Measurements from ENCODE around the gene JDP2. TPM values are rescaled to one million over a fixed set of nuclear protein-coding genes. Genes with fewer than 3 reads are reported as not detected.

JDP2 gene
- total and polyA plus RNA-seq, 9 donors = 45.0 to 63.2 (median 56.7) TPM

DNA sequence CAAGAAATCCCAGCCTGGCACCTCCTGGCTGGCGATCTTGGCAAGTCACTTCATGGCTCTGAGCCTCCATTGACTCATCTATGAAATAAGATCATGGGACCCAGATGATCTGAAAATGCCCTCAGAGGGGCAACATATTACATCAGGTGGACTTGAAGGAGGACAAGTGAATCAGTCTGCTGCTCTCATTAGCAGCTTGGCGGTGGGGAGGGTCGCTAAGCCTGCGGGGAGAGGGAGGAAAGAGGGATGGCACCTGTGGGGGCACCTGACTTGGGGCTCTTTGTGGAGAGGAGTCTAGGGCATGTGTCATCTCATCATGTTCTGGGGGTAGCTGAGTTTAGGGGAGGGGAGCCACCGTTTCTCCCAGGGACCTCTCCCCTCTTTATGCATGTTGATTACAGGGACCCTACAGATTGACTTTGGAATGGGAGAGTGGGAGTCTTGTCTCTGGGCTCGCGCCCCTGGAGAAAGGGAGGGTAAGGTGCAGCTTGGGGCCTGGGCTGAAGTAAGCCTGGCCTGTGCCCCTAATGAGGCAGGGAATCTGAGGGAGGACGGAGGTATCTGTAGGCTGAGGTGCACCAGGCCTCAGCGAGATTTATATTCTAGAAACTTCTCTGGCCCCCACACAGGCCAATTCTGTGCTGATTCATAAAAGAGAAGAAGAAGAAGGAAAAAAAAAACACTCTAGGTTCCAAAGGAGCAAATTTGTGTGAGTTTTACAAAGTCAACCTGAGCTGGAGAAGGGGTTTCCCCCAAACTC lies 65.2 kb downstream of the JDP2 start:
- no peak overlapping the region for H3K4me3 ChIP-seq (ENCODE audit: low read length)
- H3K4me1 ChIP-seq (ENCODE audit: control insufficient read depth, insufficient read depth, low read length) = no peaks in the 10 kb centered on the region
- no peak overlapping the region for H3K27ac ChIP-seq (ENCODE audit: low read length)
- WGBS (ENCODE audit: insufficient coverage) = 91% methylated on average over 6 of the region's 9 CpGs
- H3K36me3 ChIP-seq (ENCODE audit: control insufficient read depth, insufficient read depth, low read length) = no peaks in the 10 kb centered on the region
- no peak for DNase-seq
- H3K9me3 ChIP-seq (replicated peaks; ENCODE audit: control insufficient read depth, low read depth, low read length) = no peaks in the 10 kb centered on the region
- no peaks in the 10 kb centered on the region for H3K27me3 ChIP-seq (ENCODE audit: control insufficient read depth, insufficient read depth, low read length)

GRCh38 chr14:75493592-75494087 lies 65.8 kb downstream of the JDP2 start:
- Histone ChIP-seq H3K27ac (ENCODE audit: low read length) (no peak overlapping the region), H3K9me3 (replicated peaks; ENCODE audit: control insufficient read depth, low read depth, low read length) (no peaks in the 10 kb centered on the region), H3K4me3 (ENCODE audit: low read length) (no peak overlapping the region), H3K4me1 (ENCODE audit: control insufficient read depth, insufficient read depth, low read length) (no peaks in the 10 kb centered on the region), H3K36me3 (ENCODE audit: control insufficient read depth, insufficient read depth, low read length) (no peaks in the 10 kb centered on the region), H3K27me3 (ENCODE audit: control insufficient read depth, insufficient read depth, low read length) (no peaks in the 10 kb centered on the region)
- no CpG with 5 or more reads among the region's 8 CpGs for WGBS (ENCODE audit: insufficient coverage)
- no peak for DNase-seq

- Histone ChIP-seq H3K36me3 (ENCODE audit: control insufficient read depth, insufficient read depth, low read length) (no peaks in the 10 kb centered on the region), H3K4me1 (ENCODE audit: control insufficient read depth, insufficient read depth, low read length) (no peaks in the 10 kb centered on the region), H3K27ac (ENCODE audit: low read length) (no peak overlapping the region), H3K9me3 (replicated peaks; ENCODE audit: control insufficient read depth, low read depth, low read length) (no peaks in the 10 kb centered on the region), H3K4me3 (ENCODE audit: low read length) (no peak overlapping the region), H3K27me3 (ENCODE audit: control insufficient read depth, insufficient read depth, low read length) (no peaks in the 10 kb centered on the region)
- DNase-seq = no peak
- WGBS (ENCODE audit: insufficient coverage) = 93% methylated on average over 4 of the region's 5 CpGs
Observed at GRCh38 chr14:75494896-75495295, 67.1 kb downstream of the JDP2 start.

DNA sequence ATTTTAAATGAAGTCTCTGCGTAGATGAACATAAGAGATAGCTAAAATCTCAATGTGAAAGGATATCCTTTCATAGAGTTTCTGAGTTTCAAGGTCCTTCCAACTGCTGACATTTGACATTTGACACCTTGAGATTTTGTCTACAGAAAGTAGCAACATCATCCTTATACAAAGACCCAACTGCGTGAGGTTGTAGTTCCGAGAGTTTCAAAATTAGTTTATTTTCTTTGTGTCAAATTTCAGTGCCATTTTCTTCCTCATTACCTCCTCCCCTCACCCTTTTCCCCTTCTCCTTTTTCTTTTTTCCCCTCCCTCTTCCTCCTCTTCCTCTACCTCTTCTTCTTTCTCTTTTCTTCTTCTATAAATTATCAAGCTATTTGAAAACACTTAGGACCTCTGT lies 67.6 kb downstream of the JDP2 start:
- no peaks in the 10 kb centered on the region for H3K36me3 ChIP-seq (ENCODE audit: control insufficient read depth, insufficient read depth, low read length)
- WGBS (ENCODE audit: insufficient coverage) = no CpG with 5 or more reads among the region's 3 CpGs
- no peaks in the 10 kb centered on the region for H3K4me1 ChIP-seq (ENCODE audit: control insufficient read depth, insufficient read depth, low read length)
- no peak for DNase-seq
- no peak overlapping the region for H3K27ac ChIP-seq (ENCODE audit: low read length)
- no peak overlapping the region for H3K4me3 ChIP-seq (ENCODE audit: low read length)
- H3K27me3 ChIP-seq (ENCODE audit: control insufficient read depth, insufficient read depth, low read length) = no peaks in the 10 kb centered on the region
- no peaks in the 10 kb centered on the region for H3K9me3 ChIP-seq (replicated peaks; ENCODE audit: control insufficient read depth, low read depth, low read length)

GRCh38 chr14:75495882-75496281 lies 68.1 kb downstream of the JDP2 start:
- Histone ChIP-seq H3K27ac (ENCODE audit: low read length) (no peak overlapping the region), H3K4me3 (ENCODE audit: low read length) (no peak overlapping the region), H3K9me3 (replicated peaks; ENCODE audit: control insufficient read depth, low read depth, low read length) (no peaks in the 10 kb centered on the region), H3K4me1 (ENCODE audit: control insufficient read depth, insufficient read depth, low read length) (no peaks in the 10 kb centered on the region), H3K27me3 (ENCODE audit: control insufficient read depth, insufficient read depth, low read length) (no peaks in the 10 kb centered on the region), H3K36me3 (ENCODE audit: control insufficient read depth, insufficient read depth, low read length) (no peaks in the 10 kb centered on the region)
- DNase-seq = no peak
- WGBS (ENCODE audit: insufficient coverage) = 88% methylated on average over 2 of the region's 5 CpGs

DNA sequence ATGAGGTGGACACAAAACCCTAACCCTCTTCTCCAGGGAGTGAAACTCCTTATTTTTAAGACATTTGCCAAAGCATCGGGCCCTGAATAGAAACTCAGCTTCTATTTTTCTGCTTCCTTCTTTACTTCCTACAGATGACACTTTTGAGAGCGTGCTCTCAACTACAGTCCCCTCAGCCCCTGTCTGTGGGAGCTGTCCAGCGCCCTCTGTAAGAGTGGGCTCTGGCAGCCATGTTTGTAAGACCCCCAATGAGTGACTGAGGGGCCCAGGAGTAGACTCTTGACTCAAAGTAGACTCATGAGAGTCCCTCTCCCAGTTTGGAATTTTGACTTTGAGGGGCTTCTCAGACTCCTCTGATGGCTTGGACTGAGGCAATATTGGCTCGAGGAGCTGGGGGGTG lies 68.9 kb downstream of the JDP2 start:
- DNase-seq = no peak
- H3K27me3 ChIP-seq (ENCODE audit: control insufficient read depth, insufficient read depth, low read length) = no peaks in the 10 kb centered on the region
- H3K27ac ChIP-seq (ENCODE audit: low read length) = no peak overlapping the region
- no peak overlapping the region for H3K4me3 ChIP-seq (ENCODE audit: low read length)
- no peaks in the 10 kb centered on the region for H3K4me1 ChIP-seq (ENCODE audit: control insufficient read depth, insufficient read depth, low read length)
- no peaks in the 10 kb centered on the region for H3K9me3 ChIP-seq (replicated peaks; ENCODE audit: control insufficient read depth, low read depth, low read length)
- no peaks in the 10 kb centered on the region for H3K36me3 ChIP-seq (ENCODE audit: control insufficient read depth, insufficient read depth, low read length)
- WGBS (ENCODE audit: insufficient coverage) = 100% methylated on average over 3 of the region's 4 CpGs

GRCh38 chr14:75497191-75497590 lies 69.4 kb downstream of the JDP2 start:
- H3K27me3 ChIP-seq (ENCODE audit: control insufficient read depth, insufficient read depth, low read length) = no peaks in the 10 kb centered on the region
- no peaks in the 10 kb centered on the region for H3K4me1 ChIP-seq (ENCODE audit: control insufficient read depth, insufficient read depth, low read length)
- H3K27ac ChIP-seq (ENCODE audit: low read length) = no peak overlapping the region
- no peaks in the 10 kb centered on the region for H3K36me3 ChIP-seq (ENCODE audit: control insufficient read depth, insufficient read depth, low read length)
- no peaks in the 10 kb centered on the region for H3K9me3 ChIP-seq (replicated peaks; ENCODE audit: control insufficient read depth, low read depth, low read length)
- no peak for DNase-seq
- no peak overlapping the region for H3K4me3 ChIP-seq (ENCODE audit: low read length)
- WGBS (ENCODE audit: insufficient coverage) = 57% methylated on average over 4 of the region's 4 CpGs

GRCh38 chr14:75497701-75498100 lies 69.9 kb downstream of the JDP2 start:
- no peaks in the 10 kb centered on the region for H3K27me3 ChIP-seq (ENCODE audit: control insufficient read depth, insufficient read depth, low read length)
- no peaks in the 10 kb centered on the region for H3K9me3 ChIP-seq (replicated peaks; ENCODE audit: control insufficient read depth, low read depth, low read length)
- no peak for DNase-seq
- no peaks in the 10 kb centered on the region for H3K36me3 ChIP-seq (ENCODE audit: control insufficient read depth, insufficient read depth, low read length)
- H3K27ac ChIP-seq (ENCODE audit: low read length) = no peak overlapping the region
- H3K4me3 ChIP-seq (ENCODE audit: low read length) = no peak overlapping the region
- no peaks in the 10 kb centered on the region for H3K4me1 ChIP-seq (ENCODE audit: control insufficient read depth, insufficient read depth, low read length)
- 90% methylated on average over 4 of the region's 11 CpGs for WGBS (ENCODE audit: insufficient coverage)

- no peaks in the 10 kb centered on the region for H3K9me3 ChIP-seq (replicated peaks; ENCODE audit: control insufficient read depth, low read depth, low read length)
- H3K4me3 ChIP-seq (ENCODE audit: low read length) = no peak overlapping the region
- H3K27ac ChIP-seq (ENCODE audit: low read length) = no peak overlapping the region
- no peaks in the 10 kb centered on the region for H3K36me3 ChIP-seq (ENCODE audit: control insufficient read depth, insufficient read depth, low read length)
- no peak for DNase-seq
- WGBS (ENCODE audit: insufficient coverage) = 88% methylated on average over 7 of the region's 16 CpGs
- no peaks in the 10 kb centered on the region for H3K27me3 ChIP-seq (ENCODE audit: control insufficient read depth, insufficient read depth, low read length)
- no peaks in the 10 kb centered on the region for H3K4me1 ChIP-seq (ENCODE audit: control insufficient read depth, insufficient read depth, low read length)
Observed at GRCh38 chr14:75499084-75499875, 71.5 kb downstream of the JDP2 start.

DNA sequence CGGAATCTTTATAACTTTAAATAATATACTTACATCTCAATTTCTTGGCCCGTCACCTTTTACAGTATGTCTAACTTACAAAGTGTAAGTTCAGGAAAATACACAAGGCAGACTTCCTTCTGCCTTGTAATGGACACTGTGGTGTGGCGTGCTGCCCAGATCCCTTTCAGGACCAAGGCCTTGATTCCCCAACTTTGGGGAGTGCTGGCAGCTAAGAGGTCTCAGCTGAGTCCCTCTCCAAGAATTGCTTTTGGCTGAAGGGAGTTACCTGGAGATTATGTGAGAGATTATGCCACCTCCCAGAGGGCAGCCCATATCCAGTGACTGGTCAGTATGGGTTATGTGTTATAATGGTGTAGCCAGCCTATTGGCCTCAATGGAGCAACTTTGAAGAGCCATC lies 73.3 kb downstream of the JDP2 start:
- no peak overlapping the region for H3K27ac ChIP-seq (ENCODE audit: low read length)
- no peaks in the 10 kb centered on the region for H3K27me3 ChIP-seq (ENCODE audit: control insufficient read depth, insufficient read depth, low read length)
- no peaks in the 10 kb centered on the region for H3K9me3 ChIP-seq (replicated peaks; ENCODE audit: control insufficient read depth, low read depth, low read length)
- no peak overlapping the region for H3K4me3 ChIP-seq (ENCODE audit: low read length)
- no peaks in the 10 kb centered on the region for H3K4me1 ChIP-seq (ENCODE audit: control insufficient read depth, insufficient read depth, low read length)
- no peaks in the 10 kb centered on the region for H3K36me3 ChIP-seq (ENCODE audit: control insufficient read depth, insufficient read depth, low read length)
- 100% methylated on average over 1 of the region's 3 CpGs for WGBS (ENCODE audit: insufficient coverage)
- DNase-seq = no peak

Data from muscle of leg (tissue), 11 donors.